Measurements from ENCODE around the gene LSS.

Gene LSS

DNA sequence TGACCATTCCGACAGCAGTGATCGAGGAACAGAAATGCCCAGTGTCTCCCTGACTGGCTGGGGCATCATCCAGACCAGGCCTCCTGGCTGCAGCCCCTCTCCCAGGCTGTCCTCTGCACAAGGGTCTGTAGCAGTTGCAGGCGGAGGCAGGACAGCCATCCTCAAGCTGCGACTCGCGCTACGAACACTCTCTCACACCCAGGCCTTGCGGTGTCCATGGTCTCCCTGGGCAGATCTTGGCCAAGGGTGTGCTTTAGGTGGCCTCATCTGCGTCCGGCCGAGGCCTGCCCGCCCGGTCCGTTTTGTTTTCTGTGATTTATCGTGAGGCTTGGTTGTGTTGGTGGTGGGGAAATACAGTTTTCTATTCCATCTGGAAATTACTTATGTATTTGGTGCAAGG is 88.9 kb downstream of the LSS start:
- H3K36me3 ChIP-seq (ENCODE audit: control insufficient read depth, insufficient read depth, low read length): no peaks in the 10 kb centered on the region
- H3K27ac ChIP-seq (ENCODE audit: low read depth, low read length): no peak overlapping the region
- no peak overlapping the region for H3K4me3 ChIP-seq (ENCODE audit: low read depth, low read length)
- no peak overlapping the region for H3K9ac ChIP-seq (ENCODE audit: low read length)
- H3K27me3 ChIP-seq (ENCODE audit: control insufficient read depth, insufficient read depth, low read length): peaks cover 10% of the 10 kb centered on the region; the same call in 1 of the 2 replicates
- peaks cover 4% of the 10 kb centered on the region; the same call in 1 of the 2 replicates for H3K4me1 ChIP-seq (ENCODE audit: control insufficient read depth, insufficient read depth, low read length)
- H3K9me3 ChIP-seq (ENCODE audit: control insufficient read depth, insufficient read depth, low read depth, low read length): peaks cover 4% of the 10 kb centered on the region; the same call in 1 of the 2 replicates

DNA sequence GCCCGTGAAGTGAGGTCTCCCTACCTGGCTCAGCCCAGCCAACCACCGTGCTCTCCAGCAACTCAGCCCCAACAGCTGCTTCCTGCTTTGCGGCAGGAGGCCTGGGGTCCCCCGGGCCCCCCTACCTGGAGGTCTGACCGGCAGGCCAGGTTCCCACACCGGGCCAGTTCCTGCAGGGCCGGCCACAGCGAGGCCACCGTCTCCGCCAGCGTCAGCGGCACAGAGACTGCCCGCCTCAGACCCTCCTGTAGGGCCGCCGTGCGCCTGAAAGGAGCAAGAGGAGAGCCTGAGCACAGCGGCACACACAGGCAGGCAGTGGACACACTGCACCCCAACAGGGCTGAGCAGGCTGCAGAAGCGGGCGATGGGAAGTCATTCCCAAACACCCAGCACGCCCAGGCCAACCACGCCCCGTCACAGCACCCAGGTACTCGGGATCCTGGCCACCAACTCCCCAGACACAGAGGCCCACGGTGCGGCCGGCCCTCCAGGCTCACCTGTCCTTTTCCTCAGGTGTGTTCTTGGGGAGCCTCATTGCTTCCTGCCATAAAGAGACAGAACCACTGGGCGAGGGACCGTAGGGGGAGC is 90.1 kb downstream of the LSS start:
- peaks cover 10% of the 10 kb centered on the region; the same call in 1 of the 2 replicates for H3K27me3 ChIP-seq (ENCODE audit: control insufficient read depth, insufficient read depth, low read length)
- H3K27ac ChIP-seq (ENCODE audit: low read depth, low read length): no peak overlapping the region
- no peaks in the 10 kb centered on the region; the same call in 1 of the 2 replicates for H3K4me1 ChIP-seq (ENCODE audit: control insufficient read depth, insufficient read depth, low read length)
- H3K4me3 ChIP-seq (ENCODE audit: low read depth, low read length): no peak overlapping the region
- peaks cover 4% of the 10 kb centered on the region; the same call in 1 of the 2 replicates for H3K9me3 ChIP-seq (ENCODE audit: control insufficient read depth, insufficient read depth, low read depth, low read length)
- no peaks in the 10 kb centered on the region for H3K36me3 ChIP-seq (ENCODE audit: control insufficient read depth, insufficient read depth, low read length)
- no peak overlapping the region for H3K9ac ChIP-seq (ENCODE audit: low read length)

All from HUES6 (cell line).